HUES64 (cell line): ENCODE results near the gene SERPINB10.

Source experiments
- H3K27ac ChIP-seq: 2 replicates; pipeline ENCODE4 v1.7.0; 2013; ENCODE audit warnings: low read depth, low read length, inconsistent platforms
- H3K27me3 ChIP-seq: 2 replicates; pipeline ENCODE4 v1.6.1; 2013; ENCODE audit warnings: mild to moderate bottlenecking, low read length; ENCODE audit not compliant: insufficient read depth
- H3K36me3 ChIP-seq: 2 replicates; pipeline ENCODE4 v1.6.1; 2013; ENCODE audit warnings: mild to moderate bottlenecking, low read length; ENCODE audit not compliant: insufficient read depth
- H3K4me1 ChIP-seq: 2 replicates; pipeline ENCODE4 v1.6.1; 2013; ENCODE audit warnings: mild to moderate bottlenecking, low read length, moderate library complexity; ENCODE audit not compliant: insufficient read depth
- H3K4me3 ChIP-seq: 2 replicates; pipeline ENCODE4 v1.5.1; 2013; ENCODE audit warnings: mild to moderate bottlenecking, low read length, moderate library complexity
- H3K9ac ChIP-seq: 2 replicates; pipeline ENCODE4 v1.6.1; 2013; ENCODE audit warnings: mild to moderate bottlenecking, low read depth, low read length
- H3K9me3 ChIP-seq: 2 replicates; pipeline ENCODE4 v1.6.1; 2013; ENCODE audit warnings: low read depth, low read length; ENCODE audit not compliant: insufficient read depth
- WGBS: fragments of 150-250, 120-280 bp; methylation state at CpG from one replicate; pipeline ENCODE4 v1.1.7; 2013; ENCODE audit warnings: missing lambda C conversion rate; 5-methylcytosine and 5-hydroxymethylcytosine counted together

SERPINB10 gene

DNA sequence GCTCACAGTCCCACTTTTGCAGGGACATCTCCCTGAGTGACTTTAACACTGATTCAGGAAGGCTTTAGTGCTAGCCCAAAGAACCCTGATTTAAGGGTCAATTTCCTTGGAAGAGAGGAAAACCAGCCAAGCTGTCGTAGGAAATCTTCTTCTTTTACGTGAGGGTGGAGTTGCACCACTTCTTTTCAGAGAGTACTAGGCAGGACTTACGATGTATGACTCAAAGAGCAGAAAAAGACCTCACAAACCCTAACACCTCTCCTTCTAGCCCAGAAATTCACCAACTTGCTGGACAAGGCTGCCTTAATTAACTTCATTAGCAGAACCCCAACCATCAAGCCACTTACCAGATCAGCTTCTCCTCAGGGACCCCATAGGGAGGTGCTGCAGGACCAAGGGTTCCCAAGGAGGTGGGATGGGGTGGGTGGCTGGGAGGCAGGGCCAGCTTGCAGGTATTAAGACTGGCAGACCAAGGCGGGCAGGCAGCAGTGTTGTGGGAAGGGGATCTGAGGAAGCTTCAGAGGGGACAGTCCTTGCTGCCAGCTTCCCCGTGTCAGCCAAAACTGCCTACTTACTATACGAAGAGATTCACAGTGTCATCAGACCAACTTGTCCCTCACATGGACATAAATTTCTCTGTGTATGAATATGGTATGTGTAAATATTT is 13.5 kb upstream of the SERPINB10 start:
- H3K4me1 ChIP-seq, result no peaks in the 10 kb centered on the region
- no peaks in the 10 kb centered on the region for H3K36me3 ChIP-seq
- WGBS, result 96% methylated on average over 6 of the region's 6 CpGs
- H3K27me3 ChIP-seq, result no peaks in the 10 kb centered on the region
- H3K27ac ChIP-seq, result no peak overlapping the region
- no peak overlapping the region for H3K4me3 ChIP-seq
- H3K9ac ChIP-seq, result no peak overlapping the region
- no peaks in the 10 kb centered on the region for H3K9me3 ChIP-seq

DNA sequence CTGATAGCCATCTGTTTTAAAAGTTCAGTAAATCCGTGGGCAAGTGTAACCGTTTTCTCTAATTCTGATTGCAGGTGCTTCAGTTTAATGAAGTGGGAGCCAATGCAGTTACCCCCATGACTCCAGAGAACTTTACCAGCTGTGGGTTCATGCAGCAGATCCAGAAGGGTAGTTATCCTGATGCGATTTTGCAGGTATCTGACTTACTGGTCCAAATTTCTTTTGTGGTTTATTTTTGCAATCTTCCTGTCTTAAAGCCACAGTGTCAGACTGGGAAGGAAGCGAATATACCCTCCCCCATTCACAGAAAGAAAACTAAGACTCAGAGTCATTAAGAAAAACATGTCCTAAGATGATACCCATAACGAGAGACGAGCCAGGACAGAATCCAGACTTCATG is 12.6 kb upstream of the SERPINB10 start:
- Histone ChIP-seq H3K4me3 (no peak overlapping the region), H3K9me3 (no peaks in the 10 kb centered on the region), H3K36me3 (no peaks in the 10 kb centered on the region), H3K27me3 (no peaks in the 10 kb centered on the region), H3K9ac (no peak overlapping the region), H3K4me1 (no peaks in the 10 kb centered on the region), H3K27ac (no peak overlapping the region)
- WGBS, result 90% methylated on average over 6 of the region's 6 CpGs

DNA sequence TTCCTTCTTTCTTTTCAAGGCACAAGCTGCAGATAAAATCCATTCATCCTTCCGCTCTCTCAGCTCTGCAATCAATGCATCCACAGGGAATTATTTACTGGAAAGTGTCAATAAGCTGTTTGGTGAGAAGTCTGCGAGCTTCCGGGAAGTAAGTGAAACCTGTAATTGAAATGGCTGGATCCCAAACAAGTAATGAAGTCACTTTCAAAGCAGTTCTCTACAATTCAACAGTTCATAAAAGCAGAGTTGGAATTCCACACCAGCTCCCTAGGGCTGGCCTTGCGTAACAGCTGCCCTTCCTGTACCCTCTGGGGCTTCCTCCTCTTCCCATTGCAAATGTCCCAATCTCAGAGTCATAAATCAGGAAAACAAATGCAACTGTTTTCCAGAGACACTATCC is 10.7 kb upstream of the SERPINB10 start:
- Histone ChIP-seq H3K4me1 (no peaks in the 10 kb centered on the region), H3K27ac (no peak overlapping the region), H3K9ac (no peak overlapping the region), H3K4me3 (no peak overlapping the region), H3K9me3 (no peaks in the 10 kb centered on the region), H3K27me3 (no peaks in the 10 kb centered on the region), H3K36me3 (no peaks in the 10 kb centered on the region)
- 94% methylated on average over 3 of the region's 4 CpGs for WGBS

DNA sequence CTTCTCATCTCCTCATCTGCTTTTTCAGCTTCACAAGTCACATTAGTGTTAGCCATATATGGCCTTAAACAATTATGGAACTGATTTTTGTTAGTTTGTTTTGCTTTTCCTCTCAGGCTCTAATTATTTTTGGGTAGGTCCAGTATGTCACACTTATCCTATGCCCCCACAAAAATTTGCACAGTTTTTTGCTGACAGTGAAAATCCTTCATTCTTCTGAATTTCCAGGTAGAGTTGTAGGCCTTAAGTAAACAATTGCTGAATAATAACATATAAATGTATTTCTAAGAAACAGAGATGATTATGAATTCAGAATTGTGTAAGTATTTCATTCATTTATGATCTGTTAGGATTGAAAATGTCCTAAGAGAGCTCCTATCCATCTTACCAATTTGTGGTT is 8.6 kb upstream of the SERPINB10 start:
- Histone ChIP-seq H3K36me3 (no peaks in the 10 kb centered on the region), H3K27me3 (no peaks in the 10 kb centered on the region), H3K4me3 (no peak overlapping the region), H3K9me3 (no peaks in the 10 kb centered on the region), H3K9ac (no peak overlapping the region), H3K27ac (no peak overlapping the region), H3K4me1 (no peaks in the 10 kb centered on the region)

DNA sequence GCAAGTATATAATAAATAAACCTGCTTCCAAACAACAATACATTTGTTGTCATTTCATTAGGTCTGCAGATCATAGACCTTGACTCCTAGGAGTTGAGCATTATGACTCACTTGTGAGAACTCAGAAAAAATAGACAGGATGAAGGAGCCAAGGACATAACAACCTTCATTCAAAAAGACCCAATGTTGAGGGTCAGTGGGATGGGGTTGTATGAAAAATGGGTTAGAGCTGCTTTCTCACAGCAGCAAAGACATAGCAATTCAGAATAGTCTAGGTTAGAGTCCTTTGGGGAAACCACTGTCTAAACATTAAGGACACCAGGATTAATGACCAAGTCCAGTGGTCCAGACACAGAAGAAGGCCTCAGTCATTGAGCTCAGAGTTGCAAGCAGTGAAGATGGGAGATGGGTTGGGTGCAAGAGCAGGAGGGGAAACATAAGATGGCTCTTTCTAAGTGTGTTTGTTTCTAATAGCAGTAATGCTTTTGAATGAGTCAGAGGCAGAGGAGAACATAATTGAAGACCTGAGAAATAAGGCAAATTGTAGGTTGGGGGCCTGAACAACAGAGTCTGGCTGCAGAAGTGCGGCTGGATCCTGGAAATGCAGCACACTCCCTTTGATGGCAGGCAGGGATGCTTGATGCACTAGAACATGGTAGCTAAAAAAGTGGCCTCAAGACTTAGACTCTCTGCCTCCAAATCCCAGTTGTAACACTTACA is 3.7 kb upstream of the SERPINB10 start:
- Histone ChIP-seq H3K4me3 (no peak overlapping the region), H3K9ac (no peak overlapping the region), H3K4me1 (no peaks in the 10 kb centered on the region; the same call in 1 of the 2 replicates), H3K27ac (no peak overlapping the region), H3K36me3 (no peaks in the 10 kb centered on the region), H3K27me3 (no peaks in the 10 kb centered on the region), H3K9me3 (no peaks in the 10 kb centered on the region)
- WGBS, result 93% methylated on average over 1 of the region's 1 CpG

DNA sequence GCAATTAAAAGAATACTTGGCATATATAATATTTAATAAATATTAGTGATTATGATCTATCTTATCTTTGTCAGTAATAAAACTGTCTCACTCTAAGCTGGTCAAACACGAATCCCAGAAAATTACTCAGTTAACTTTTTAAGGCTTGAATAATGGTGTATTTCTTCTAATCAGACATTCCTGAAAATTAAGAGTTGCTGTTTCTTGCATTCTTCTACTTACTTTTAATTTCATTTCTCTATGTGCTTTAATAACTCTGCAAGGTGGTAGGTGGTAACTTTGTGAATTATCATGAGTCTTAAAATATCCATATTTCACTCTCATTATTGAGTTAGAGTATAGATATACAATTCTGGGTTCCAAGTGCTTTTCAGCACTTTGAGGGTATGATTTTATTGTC is 3.1 kb upstream of the SERPINB10 start:
- Histone ChIP-seq H3K27ac (no peak overlapping the region), H3K36me3 (no peaks in the 10 kb centered on the region), H3K9me3 (no peaks in the 10 kb centered on the region), H3K4me1 (no peaks in the 10 kb centered on the region; the same call in 1 of the 2 replicates), H3K9ac (no peak overlapping the region), H3K4me3 (no peak overlapping the region), H3K27me3 (no peaks in the 10 kb centered on the region)
- no CpG with 5 or more reads among the region's 1 CpG for WGBS

DNA sequence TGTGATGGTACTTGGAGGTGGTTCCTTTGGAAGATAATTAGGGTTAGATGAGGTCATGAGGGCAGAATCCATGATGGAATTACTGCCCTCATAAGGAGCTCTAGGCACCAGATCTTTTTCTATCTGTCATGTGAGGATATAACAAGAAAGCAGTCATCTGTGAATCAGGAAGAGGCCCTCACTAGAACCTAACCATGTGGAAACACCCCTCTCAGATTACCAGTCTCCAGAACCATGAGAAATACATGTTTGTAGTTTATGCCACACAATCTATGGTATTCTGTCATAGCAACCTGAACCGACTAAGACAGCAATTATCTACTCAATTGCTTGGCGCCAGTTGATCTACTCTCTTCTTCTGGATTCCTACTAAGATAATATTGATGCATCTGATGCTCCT is 2.4 kb upstream of the SERPINB10 start:
- Histone ChIP-seq H3K27me3 (no peaks in the 10 kb centered on the region), H3K27ac (no peak overlapping the region), H3K9me3 (no peaks in the 10 kb centered on the region), H3K9ac (no peak overlapping the region), H3K4me1 (no peaks in the 10 kb centered on the region; the same call in 1 of the 2 replicates), H3K4me3 (no peak overlapping the region), H3K36me3 (no peaks in the 10 kb centered on the region)
- 93% methylated on average over 2 of the region's 2 CpGs for WGBS

DNA sequence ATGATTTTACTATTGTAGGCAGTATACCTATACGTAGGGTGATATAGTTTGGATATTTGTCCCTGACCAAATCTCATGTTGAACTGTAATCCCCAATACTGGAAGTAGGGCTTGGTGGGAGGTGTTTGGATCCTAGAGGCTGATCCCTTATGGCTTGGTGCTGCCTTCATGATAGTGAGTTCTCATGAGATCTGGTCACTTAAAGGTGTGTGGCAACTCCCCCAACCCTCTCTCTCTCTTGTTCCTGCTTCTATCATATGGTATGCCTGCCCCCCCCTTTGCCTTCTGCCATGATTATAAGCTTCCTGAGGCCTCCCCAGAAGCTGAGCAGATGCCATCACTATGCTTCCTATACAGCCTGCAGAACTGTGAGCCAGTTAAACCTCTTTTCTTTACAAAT is 1.7 kb upstream of the SERPINB10 start:
- H3K9me3 ChIP-seq, result no peaks in the 10 kb centered on the region
- H3K4me1 ChIP-seq, result no peaks in the 10 kb centered on the region; the same call in 1 of the 2 replicates
- H3K4me3 ChIP-seq, result no peak overlapping the region
- H3K27me3 ChIP-seq, result no peaks in the 10 kb centered on the region
- whole genome bisulfite sequencing, result 90% methylated on average over 1 of the region's 1 CpG
- H3K27ac ChIP-seq, result no peak overlapping the region
- no peaks in the 10 kb centered on the region for H3K36me3 ChIP-seq
- H3K9ac ChIP-seq, result no peak overlapping the region

DNA sequence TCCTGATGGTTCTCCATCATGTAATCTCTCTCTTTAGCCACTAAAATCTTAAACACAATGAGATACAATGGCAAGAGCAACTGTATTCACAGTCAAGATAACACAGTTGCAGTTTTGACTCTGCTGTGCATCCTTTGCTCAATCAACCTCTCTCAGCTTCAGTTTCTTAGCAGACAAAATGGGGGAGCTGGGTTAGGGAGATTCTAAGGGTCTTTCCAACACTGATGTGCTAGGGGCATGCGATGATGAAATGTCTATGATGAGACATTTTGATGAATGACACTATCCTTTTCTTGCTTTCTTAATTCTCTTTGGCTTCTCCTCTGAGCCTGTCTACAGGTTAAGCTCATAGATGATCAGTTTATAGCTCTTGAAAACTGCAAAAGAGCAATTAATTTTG is 1.1 kb downstream of the SERPINB10 start:
- H3K4me1 ChIP-seq, result no peaks in the 10 kb centered on the region; the same call in 1 of the 2 replicates

DNA sequence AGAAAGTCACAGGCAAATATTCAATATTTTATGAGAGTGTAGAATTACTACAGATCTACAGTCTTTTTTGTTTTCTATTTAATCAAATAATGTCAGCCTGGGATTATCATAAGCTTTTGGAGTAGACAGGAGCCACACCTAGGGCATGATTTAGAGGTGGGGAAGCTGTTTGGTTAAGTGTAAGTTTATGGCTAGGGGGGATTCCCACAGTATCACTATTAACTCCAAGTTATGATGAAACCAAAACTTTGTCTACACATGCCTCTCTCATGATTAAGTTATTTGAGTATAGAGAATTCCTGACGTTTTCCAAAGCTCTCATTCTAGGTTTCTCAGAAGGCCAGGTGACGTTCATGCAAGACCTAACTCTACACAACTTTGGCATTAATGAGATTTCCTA is 2.1 kb downstream of the SERPINB10 start:
- H3K36me3 ChIP-seq, result no peaks in the 10 kb centered on the region
- no CpG with 5 or more reads among the region's 2 CpGs for WGBS
- no peaks in the 10 kb centered on the region for H3K9me3 ChIP-seq
- no peak overlapping the region for H3K4me3 ChIP-seq
- no peaks in the 10 kb centered on the region; the same call in 1 of the 2 replicates for H3K4me1 ChIP-seq
- no peak overlapping the region for H3K27ac ChIP-seq
- H3K9ac ChIP-seq, result no peak overlapping the region
- H3K27me3 ChIP-seq, result no peaks in the 10 kb centered on the region

More for the DNA sequence above, 1.1 kb downstream of the SERPINB10 start:
- Histone ChIP-seq H3K9me3 (no peaks in the 10 kb centered on the region), H3K27me3 (no peaks in the 10 kb centered on the region), H3K9ac (no peak overlapping the region), H3K4me3 (no peak overlapping the region), H3K36me3 (no peaks in the 10 kb centered on the region), H3K27ac (no peak overlapping the region)
- 100% methylated on average over 1 of the region's 1 CpG for WGBS

DNA sequence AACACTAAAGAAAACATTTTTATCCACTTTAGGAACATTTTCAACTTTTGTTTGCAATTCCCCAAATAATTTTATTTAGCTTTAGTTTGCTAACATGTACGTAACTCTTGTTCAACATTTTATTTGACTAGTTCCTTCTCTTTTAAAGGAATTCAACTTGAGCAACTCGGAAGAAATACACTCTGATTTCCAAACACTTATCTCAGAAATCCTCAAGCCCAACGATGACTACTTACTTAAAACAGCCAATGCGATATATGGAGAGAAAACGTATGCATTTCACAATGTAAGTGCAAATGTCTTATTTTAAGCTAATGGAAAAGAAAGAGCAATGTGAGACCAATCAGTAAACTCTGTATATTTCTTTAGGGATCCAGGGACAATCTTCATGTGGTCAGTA is 10.1 kb downstream of the SERPINB10 start:
- H3K27me3 ChIP-seq, result no peaks in the 10 kb centered on the region
- H3K9ac ChIP-seq, result no peak overlapping the region
- no peaks in the 10 kb centered on the region for H3K4me1 ChIP-seq
- no peaks in the 10 kb centered on the region for H3K36me3 ChIP-seq
- 98% methylated on average over 5 of the region's 5 CpGs for WGBS
- H3K27ac ChIP-seq, result no peak overlapping the region
- no peak overlapping the region for H3K4me3 ChIP-seq
- H3K9me3 ChIP-seq, result no peaks in the 10 kb centered on the region
